ENCODE results near the gene POU2AF1.

Gene POU2AF1

GRCh38 chr11:111357150-111358037 lies 21.7 kb downstream of the POU2AF1 start:
- TF ChIP-seq CTCF (conservative IDR thresholded peaks at IDR 0.05; ENCODE audit: low read length), result no peak
- no peak overlapping the region for H3K4me3 ChIP-seq (ENCODE audit: low read length)
- no peak for DNase-seq (ENCODE audit: low read depth)

GRCh38 chr11:111356660-111357048 lies 22.4 kb downstream of the POU2AF1 start:
- no peak for DNase-seq (ENCODE audit: low read depth)
- TF ChIP-seq CTCF (conservative IDR thresholded peaks at IDR 0.05; ENCODE audit: low read length), result no peak
- H3K4me3 ChIP-seq (ENCODE audit: low read length), result no peak overlapping the region

- no peak overlapping the region for H3K4me3 ChIP-seq (ENCODE audit: low read length)
- no peak for TF ChIP-seq CTCF (conservative IDR thresholded peaks at IDR 0.05; ENCODE audit: low read length)
- DNase-seq (ENCODE audit: low read depth), result no peak
These were observed 23.0 kb downstream of the POU2AF1 start for GRCh38 chr11:111355956-111356659.

- no peak for DNase-seq (ENCODE audit: low read depth)
- H3K4me3 ChIP-seq (ENCODE audit: low read length), result no peak overlapping the region
- no peak for TF ChIP-seq CTCF (conservative IDR thresholded peaks at IDR 0.05; ENCODE audit: low read length)
These were observed 24.0 kb downstream of the POU2AF1 start for GRCh38 chr11:111355101-111355500.

GRCh38 chr11:111354601-111354891 lies 24.5 kb downstream of the POU2AF1 start:
- no peak for DNase-seq (ENCODE audit: low read depth)
- TF ChIP-seq CTCF (conservative IDR thresholded peaks at IDR 0.05; ENCODE audit: low read length), result no peak
- no peak overlapping the region for H3K4me3 ChIP-seq (ENCODE audit: low read length)

GRCh38 chr11:111353776-111354600 lies 25.1 kb downstream of the POU2AF1 start:
- no peak for DNase-seq (ENCODE audit: low read depth)
- no peak for TF ChIP-seq CTCF (conservative IDR thresholded peaks at IDR 0.05; ENCODE audit: low read length)
- H3K4me3 ChIP-seq (ENCODE audit: low read length), result no peak overlapping the region

Measured in AG10803 (cell line).